CD8-positive, alpha-beta memory T cell (primary cell): ENCODE data around the gene LIME1. TPM values are rescaled to one million over a fixed set of nuclear protein-coding genes. Genes with fewer than 3 reads are reported as not detected.
A peak's percentile ranks its signal among the peaks of the same experiment; 100 is the strongest.

Source experiments
- CTCF ChIA-PET: fragments of 350-600 bp; sonication (Branson Sonifier 250); formaldehyde crosslinking; loops from one replicate; lab custom pipeline; 2021; ENCODE audit warnings: antibody characterized with exemption; lab: Charles Lee
- POLR2A ChIA-PET: fragments of 350-600 bp; sonication (Branson Sonifier 250); formaldehyde crosslinking; loops from one replicate; lab custom pipeline; 2021; ENCODE audit warnings: antibody characterized with exemption; lab: Charles Lee
- DNase-seq, 5 donors: peaks; one replicate each; pipeline versions ENCODE4 v3.0.0 to v3.0.0-alpha.2; 2020 to 2022; ENCODE audit warnings: mixed read lengths in 1 of 5
- H3K27ac ChIP-seq: one replicate; pipeline ENCODE4 v1.7.0; 2013; ENCODE audit warnings: low read depth, mild to moderate bottlenecking, low read length, moderate library complexity
- H3K27me3 ChIP-seq: 2 replicates; pipeline ENCODE4 v1.7.0; 2013; ENCODE audit warnings: low read length, mild to moderate bottlenecking; ENCODE audit not compliant: insufficient read depth, poor library complexity, severe bottlenecking
- H3K36me3 ChIP-seq: 2 replicates; pipeline ENCODE4 v1.7.0; 2013; ENCODE audit warnings: mild to moderate bottlenecking, low read length, moderate library complexity; ENCODE audit not compliant: insufficient read depth
- H3K4me1 ChIP-seq: 2 replicates; pipeline ENCODE4 v1.7.0; 2013; ENCODE audit warnings: mild to moderate bottlenecking, low read length, moderate library complexity; ENCODE audit not compliant: insufficient read depth
- H3K4me3 ChIP-seq: 2 replicates; pipeline ENCODE4 v1.7.0; 2013; ENCODE audit warnings: mild to moderate bottlenecking, low read length
- H3K9me3 ChIP-seq: 2 replicates; pipeline ENCODE4 v1.7.0; 2013; ENCODE audit warnings: mild to moderate bottlenecking, low read length
- H3K27ac Mint-ChIP-seq, 8 donors: one replicate each; pipeline ENCODE4 v1.8.0; 2020 to 2021; ENCODE audit warnings: mixed read lengths in 8 of 8, mild to moderate bottlenecking in 6 of 8, inconsistent platforms in 3 of 8, moderate library complexity in 3 of 8
- H3K27me3 Mint-ChIP-seq, 2 donors: one replicate each; pipeline ENCODE4 v1.8.0; 2020 to 2021; ENCODE audit warnings: mixed read lengths in 2 of 2, mild to moderate bottlenecking in 1 of 2, moderate library complexity in 1 of 2
- H3K36me3 Mint-ChIP-seq, 3 donors: one replicate each; pipeline ENCODE4 v1.8.0; 2020 to 2021; ENCODE audit warnings: mixed read lengths in 3 of 3, inconsistent platforms in 1 of 3, mild to moderate bottlenecking in 1 of 3
- H3K4me1 Mint-ChIP-seq, 3 donors: one replicate each; pipeline ENCODE4 v1.8.0; 2020 to 2021; ENCODE audit warnings: mixed read lengths in 3 of 3, inconsistent platforms in 1 of 3, mild to moderate bottlenecking in 1 of 3
- H3K4me3 Mint-ChIP-seq, 7 donors: one replicate each; pipeline ENCODE4 v1.8.0; 2020 to 2021; ENCODE audit warnings: mixed read lengths in 7 of 7, mild to moderate bottlenecking in 6 of 7, moderate library complexity in 4 of 7, inconsistent platforms in 2 of 7
- H3K9me3 Mint-ChIP-seq, 5 donors: one replicate each; pipeline ENCODE4 v1.8.0; 2020 to 2022; ENCODE audit warnings: mixed read lengths in 5 of 5, mild to moderate bottlenecking in 3 of 5, moderate library complexity in 2 of 5, inconsistent platforms in 1 of 5
- polyA plus RNA-seq: library from polyadenylated mRNA; unstranded; fragments of 300-500 nt; fragmentation: Illumina TruSeq; gene quantifications from one replicate; pipeline ENCODE4 v1.2.3, GENCODE V29; 2021
- total RNA-seq, 2 experiments: library from RNA; stranded (reverse); gene quantifications; one replicate each; pipeline ENCODE4 v1.2.3, GENCODE V29; 2021

The LIME1 gene, protein sequence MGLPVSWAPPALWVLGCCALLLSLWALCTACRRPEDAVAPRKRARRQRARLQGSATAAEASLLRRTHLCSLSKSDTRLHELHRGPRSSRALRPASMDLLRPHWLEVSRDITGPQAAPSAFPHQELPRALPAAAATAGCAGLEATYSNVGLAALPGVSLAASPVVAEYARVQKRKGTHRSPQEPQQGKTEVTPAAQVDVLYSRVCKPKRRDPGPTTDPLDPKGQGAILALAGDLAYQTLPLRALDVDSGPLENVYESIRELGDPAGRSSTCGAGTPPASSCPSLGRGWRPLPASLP
- 10 to 100 TPM; 18.4 to 19.6 TPM for total RNA-seq
- polyA plus RNA-seq = 366 TPM

DNA sequence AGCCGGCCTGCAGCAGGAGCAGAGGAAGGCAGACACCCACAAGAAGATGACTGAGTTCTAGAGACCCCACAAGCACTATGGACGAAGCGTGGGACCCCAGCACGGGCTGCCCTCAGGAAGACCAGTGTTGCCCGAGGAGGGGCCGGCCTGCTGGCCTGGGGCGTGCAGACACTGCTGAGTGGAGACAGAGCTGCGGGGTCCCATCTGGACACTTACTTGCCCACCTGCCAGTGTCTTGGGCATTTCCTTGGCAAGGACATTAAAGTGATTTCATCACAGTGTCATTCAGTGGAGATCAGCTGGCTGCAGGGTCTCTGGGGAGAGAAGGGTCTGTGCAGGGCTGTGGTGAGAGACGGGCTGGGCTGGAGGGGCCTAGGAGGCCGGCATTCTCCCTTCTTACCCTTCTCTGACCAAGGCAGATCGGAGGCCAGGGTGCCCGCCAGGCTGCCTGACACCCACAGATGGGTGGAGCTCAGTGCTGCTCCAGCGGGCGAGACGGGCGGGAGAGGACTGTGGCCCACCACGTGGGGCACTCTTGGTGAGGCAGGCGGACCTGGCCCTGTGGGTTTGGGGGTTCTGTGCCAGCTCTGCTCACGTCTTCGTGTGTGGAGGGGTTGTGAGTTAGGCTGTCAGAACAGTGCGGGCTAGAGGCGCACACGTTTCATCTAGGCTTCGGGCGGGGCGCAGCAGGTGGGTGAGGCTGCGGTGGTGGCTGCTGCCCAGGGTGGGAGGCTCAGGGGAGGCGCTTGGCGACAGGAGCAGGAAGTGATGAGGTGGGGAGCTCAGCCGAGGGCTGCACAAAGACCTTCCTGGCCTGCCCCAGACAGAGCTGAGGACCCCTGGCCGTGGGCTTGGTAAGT lies at the start of gene LIME1:
LIME1 (plus strand) TSS at position 806 of the 860 bp plus-strand sequence. CDS start 886 bp downstream, outside the sequence.
- H3K4me1 ChIP-seq = peaks cover 42% of the 10 kb centered on the region
- Mint-ChIP-seq H3K4me3 (peak within 1 kb of the TSS; percentile 88 to 95 (median 92)), H3K36me3 (peaks cover 2 to 33% (median 5%) of the 10 kb centered on the region in 3 donors), H3K27ac (peak within 1 kb of the TSS; percentile 84 to 97 (median 92)), H3K9me3 (no peaks in the 10 kb centered on the region), H3K4me1 (peaks cover 11 to 35% (median 17%) of the 10 kb centered on the region in 3 donors), H3K27me3 (peaks cover 0 to 3% of the 10 kb centered on the region in 2 donors)
- peak within 1 kb of the TSS; percentile 87 for H3K27ac ChIP-seq
- DNase-seq = peak; percentile 74 to 92 (median 89)
- H3K9me3 ChIP-seq = no peaks in the 10 kb centered on the region
- peak within 1 kb of the TSS; percentile 96 for H3K4me3 ChIP-seq
- CTCF ChIA-PET = interaction anchor here (0.7 to 4.5 kb wide), 18 partner anchors 8 to 198 kb away, joined by 3 to 39 read pairs (median 4); partner anchors contain the start of genes ARFRP1, PTK6 and ZGPAT
- POLR2A ChIA-PET = interaction anchor here (0.6 to 4.9 kb wide), 11 partner anchors 9 to 128 kb away, joined by 3 to 84 read pairs (median 7); partner anchors contain the start of genes ARFRP1, GMEB2, TPD52L2 and ZGPAT
- H3K27me3 ChIP-seq = no peaks in the 10 kb centered on the region
- H3K36me3 ChIP-seq = peaks cover 13% of the 10 kb centered on the region

DNA sequence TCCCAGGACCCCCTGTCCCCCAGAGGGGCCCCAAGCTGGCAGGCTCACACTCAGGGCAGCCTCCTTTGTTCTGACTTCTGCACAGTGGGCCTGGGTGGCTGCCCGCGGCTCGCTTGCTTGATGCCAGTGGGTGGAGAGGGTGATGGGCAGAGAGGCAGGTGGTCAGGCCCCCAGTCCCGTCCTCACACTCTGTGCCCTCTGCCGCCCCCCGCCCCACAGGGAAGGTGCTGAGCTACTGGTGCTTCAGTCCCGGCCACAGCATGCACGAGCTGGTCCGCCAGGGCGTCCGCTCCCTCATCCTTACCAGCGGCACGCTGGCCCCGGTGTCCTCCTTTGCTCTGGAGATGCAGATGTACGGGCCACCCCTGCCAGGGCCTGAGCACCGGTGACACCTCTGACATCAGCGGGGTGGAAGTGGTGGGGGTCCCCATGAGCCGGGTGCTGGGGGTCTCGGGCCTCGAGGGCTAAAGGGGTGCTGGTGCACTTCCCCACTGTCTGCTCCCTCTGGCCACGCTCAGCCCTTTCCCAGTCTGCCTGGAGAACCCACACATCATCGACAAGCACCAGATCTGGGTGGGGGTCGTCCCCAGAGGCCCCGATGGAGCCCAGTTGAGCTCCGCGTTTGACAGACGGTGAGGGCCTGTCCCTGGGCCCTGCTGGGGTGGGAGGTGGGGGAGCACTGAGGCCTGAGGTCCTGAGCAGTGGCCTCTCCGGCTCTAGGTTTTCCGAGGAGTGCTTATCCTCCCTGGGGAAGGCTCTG lies 48.9 kb upstream of the LIME1 start:
- Histone ChIP-seq H3K36me3 (no peaks in the 10 kb centered on the region), H3K27ac (no peak overlapping the region), H3K4me3 (no peak overlapping the region), H3K27me3 (no peaks in the 10 kb centered on the region), H3K9me3 (no peaks in the 10 kb centered on the region), H3K4me1 (peaks cover 16% of the 10 kb centered on the region)
- Mint-ChIP-seq H3K9me3 (peaks cover 0 to 2% (median 0%) of the 10 kb centered on the region in 5 donors), H3K4me3 (no peak overlapping the region), H3K27me3 (peaks cover 0 to 5% of the 10 kb centered on the region in 2 donors), H3K27ac (no peak overlapping the region), H3K36me3 (peaks cover 0 to 3% (median 0%) of the 10 kb centered on the region in 3 donors), H3K4me1 (peaks cover 4 to 7% (median 5%) of the 10 kb centered on the region in 3 donors)
- CTCF ChIA-PET = interaction anchor here (0.8 kb wide), 1 partner anchor 29 kb away, joined by 4 read pairs; no protein-coding TSS in a partner anchor
- POLR2A ChIA-PET = no interaction called here
- DNase-seq = no peak

DNA sequence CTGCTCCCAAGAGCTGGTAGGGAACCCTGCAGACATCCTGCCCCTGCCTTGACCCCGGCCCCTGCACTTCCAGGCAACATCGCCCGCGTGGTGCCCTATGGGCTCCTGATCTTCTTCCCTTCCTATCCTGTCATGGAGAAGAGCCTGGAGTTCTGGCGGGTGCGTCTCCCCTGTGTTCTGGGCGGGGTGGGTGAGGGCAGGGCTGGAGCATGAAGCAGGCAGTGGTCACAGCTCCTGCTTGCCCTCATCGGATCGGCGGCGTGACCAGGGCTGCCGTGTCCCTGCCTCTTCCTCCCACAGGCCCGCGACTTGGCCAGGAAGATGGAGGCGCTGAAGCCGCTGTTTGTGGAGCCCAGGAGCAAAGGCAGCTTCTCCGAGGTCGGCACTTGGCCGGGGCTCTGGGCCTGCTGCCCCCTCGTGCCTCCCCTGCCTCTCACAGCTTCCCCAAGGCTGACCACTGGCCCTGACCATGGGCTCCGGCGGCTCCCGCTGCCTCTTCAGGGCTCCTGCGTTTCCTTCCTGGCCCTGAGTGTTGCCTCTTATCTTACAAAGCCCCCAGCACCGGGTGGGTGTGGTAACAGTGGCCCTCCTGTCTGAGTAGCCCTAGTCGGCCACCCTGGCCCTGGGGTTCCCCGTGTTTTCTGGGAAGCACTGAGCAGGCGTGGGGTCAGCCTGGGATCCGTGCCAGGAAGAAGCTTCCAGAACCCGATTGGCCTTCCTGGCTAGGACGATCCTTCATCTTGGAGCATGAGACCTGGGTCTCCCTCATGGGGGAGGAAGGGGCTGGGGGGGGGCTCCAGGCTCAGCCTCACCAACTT lies 48.0 kb upstream of the LIME1 start:
- Histone ChIP-seq H3K9me3 (no peaks in the 10 kb centered on the region), H3K36me3 (no peaks in the 10 kb centered on the region), H3K27ac (no peak overlapping the region), H3K27me3 (no peaks in the 10 kb centered on the region), H3K4me3 (no peak overlapping the region), H3K4me1 (peaks cover 16% of the 10 kb centered on the region)
- CTCF ChIA-PET = interaction anchor here (0.8 kb wide), 1 partner anchor 30 kb away, joined by 4 read pairs; no protein-coding TSS in a partner anchor
- H3K27ac Mint-ChIP-seq = no peak overlapping the region
- no peak for DNase-seq
- peak overlapping the region in 1 of 7 donors; percentile 32 for H3K4me3 Mint-ChIP-seq
- peaks cover 4 to 7% (median 5%) of the 10 kb centered on the region in 3 donors for H3K4me1 Mint-ChIP-seq
- H3K36me3 Mint-ChIP-seq = peaks cover 0 to 3% (median 0%) of the 10 kb centered on the region in 3 donors
- POLR2A ChIA-PET = no interaction called here
- H3K27me3 Mint-ChIP-seq = peaks cover 0 to 5% of the 10 kb centered on the region in 2 donors
- H3K9me3 Mint-ChIP-seq = peaks cover 0 to 2% (median 0%) of the 10 kb centered on the region in 5 donors

DNA sequence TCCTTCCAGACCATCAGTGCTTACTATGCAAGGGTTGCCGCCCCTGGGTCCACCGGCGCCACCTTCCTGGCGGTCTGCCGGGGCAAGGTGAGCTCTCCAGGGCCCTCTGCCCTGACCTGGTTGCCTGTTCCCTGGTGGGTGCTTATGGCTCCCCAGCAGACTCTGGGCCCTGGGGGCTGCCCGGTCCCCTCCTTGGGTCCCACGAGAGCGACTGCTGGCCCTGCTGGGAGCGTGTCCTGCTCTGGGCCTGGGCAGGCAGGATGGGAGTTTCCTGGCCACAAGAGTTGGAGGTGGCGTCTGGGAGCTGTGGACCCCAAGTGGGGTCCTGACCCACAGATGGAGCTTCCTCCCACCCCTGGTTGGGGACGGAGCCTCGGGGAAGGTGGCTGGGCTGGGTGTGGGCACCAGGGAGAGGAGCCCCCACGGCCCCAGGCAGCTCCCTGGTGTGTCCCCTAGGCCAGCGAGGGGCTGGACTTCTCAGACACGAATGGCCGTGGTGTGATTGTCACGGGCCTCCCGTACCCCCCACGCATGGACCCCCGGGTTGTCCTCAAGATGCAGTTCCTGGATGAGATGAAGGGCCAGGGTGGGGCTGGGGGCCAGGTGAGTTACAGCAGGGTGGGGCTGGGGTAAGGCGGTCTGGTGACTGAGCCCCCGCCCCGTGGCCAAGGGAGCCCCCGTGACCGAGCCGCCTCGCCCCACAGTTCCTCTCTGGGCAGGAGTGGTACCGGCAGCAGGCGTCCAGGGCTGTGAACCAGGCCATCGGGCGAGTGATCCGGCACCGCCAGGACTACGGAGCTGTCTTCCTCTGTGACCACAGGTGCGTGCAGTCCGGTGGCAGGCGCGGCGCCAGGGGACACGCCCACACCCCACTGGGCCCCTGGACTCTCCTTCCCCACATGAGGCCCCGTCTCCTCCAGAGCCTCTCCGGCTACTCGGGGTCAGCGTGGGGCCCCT lies 47.1 kb upstream of the LIME1 start:
- Histone ChIP-seq H3K9me3 (no peaks in the 10 kb centered on the region), H3K27ac (no peak overlapping the region), H3K36me3 (no peaks in the 10 kb centered on the region), H3K4me3 (no peak overlapping the region), H3K4me1 (peaks cover 16% of the 10 kb centered on the region), H3K27me3 (no peaks in the 10 kb centered on the region)
- DNase-seq = no peak
- Mint-ChIP-seq H3K27ac (no peak overlapping the region), H3K4me1 (peaks cover 0 to 11% (median 2%) of the 10 kb centered on the region in 3 donors), H3K4me3 (no peak overlapping the region), H3K9me3 (peaks cover 0 to 5% (median 0%) of the 10 kb centered on the region in 5 donors), H3K36me3 (peaks cover 0 to 2% (median 0%) of the 10 kb centered on the region in 3 donors), H3K27me3 (peaks cover 0 to 7% of the 10 kb centered on the region in 2 donors)
- ChIA-PET POLR2A (interaction anchor here (0.6 kb wide), 2 partner anchors 117 to 120 kb away, joined by 3 to 13 read pairs; no protein-coding TSS in a partner anchor), CTCF (no interaction called here)

DNA sequence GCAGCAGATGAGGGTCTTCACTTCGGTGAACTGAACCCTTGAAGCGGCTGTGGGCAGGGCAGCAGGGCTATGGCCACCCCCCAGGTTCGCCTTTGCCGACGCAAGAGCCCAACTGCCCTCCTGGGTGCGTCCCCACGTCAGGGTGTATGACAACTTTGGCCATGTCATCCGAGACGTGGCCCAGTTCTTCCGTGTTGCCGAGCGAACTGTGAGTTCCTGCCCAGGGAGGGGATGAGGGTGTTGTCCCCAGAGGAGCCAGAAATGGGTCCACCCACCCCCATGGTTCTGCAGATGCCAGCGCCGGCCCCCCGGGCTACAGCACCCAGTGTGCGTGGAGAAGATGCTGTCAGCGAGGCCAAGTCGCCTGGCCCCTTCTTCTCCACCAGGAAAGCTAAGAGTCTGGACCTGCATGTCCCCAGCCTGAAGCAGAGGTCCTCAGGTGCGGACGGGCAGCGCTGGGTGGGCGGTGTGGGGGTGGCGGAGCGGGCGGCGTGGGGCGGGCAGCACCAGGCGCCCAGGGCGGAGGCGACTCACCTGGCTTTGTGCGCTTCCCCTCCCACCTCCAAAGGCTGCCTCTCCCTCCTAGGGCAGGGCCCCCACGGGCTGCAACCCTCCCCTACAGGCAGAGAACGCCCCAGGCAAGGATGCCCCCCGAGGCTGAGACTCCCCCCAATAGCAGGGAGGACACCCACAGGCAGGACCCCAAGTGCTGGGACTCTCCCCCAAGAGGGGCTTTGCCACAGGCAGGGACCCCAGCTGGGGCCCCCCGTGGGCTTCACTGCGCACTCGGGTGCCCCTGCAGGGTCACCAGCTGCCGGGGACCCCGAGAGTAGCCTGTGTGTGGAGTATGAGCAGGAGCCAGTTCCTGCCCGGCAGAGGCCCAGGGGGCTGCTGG lies 46.2 kb upstream of the LIME1 start:
- POLR2A ChIA-PET = interaction anchor here (0.6 kb wide), 1 partner anchor 119 kb away, joined by 13 read pairs; no protein-coding TSS in a partner anchor
- Histone ChIP-seq H3K36me3 (no peaks in the 10 kb centered on the region), H3K27me3 (no peaks in the 10 kb centered on the region), H3K9me3 (no peaks in the 10 kb centered on the region), H3K4me3 (no peak overlapping the region), H3K27ac (no peak overlapping the region), H3K4me1 (peaks cover 16% of the 10 kb centered on the region)
- Mint-ChIP-seq H3K4me3 (no peak overlapping the region), H3K27ac (no peak overlapping the region), H3K4me1 (peaks cover 0 to 11% (median 2%) of the 10 kb centered on the region in 3 donors), H3K27me3 (peaks cover 0 to 7% of the 10 kb centered on the region in 2 donors), H3K9me3 (peaks cover 0 to 5% (median 0%) of the 10 kb centered on the region in 5 donors), H3K36me3 (peaks cover 0 to 2% (median 0%) of the 10 kb centered on the region in 3 donors)
- CTCF ChIA-PET = no interaction called here
- no peak for DNase-seq
